Dendritic cell treated with granulocyte-macrophage colony-stimulating factor and Interleukin-4, amounts not matched to agents 40 ng/mL and 50 ng/mL, for 4 days (primary cell): ENCODE measurements around the gene LARP1.

ENCODE experiments used
- H3K27ac Mint-ChIP-seq: one replicate; pipeline ENCODE4 v1.8.0; 2022; ENCODE audit warnings: mild to moderate bottlenecking, mixed read lengths
- H3K27me3 Mint-ChIP-seq: one replicate; pipeline ENCODE4 v1.8.0; 2022; ENCODE audit warnings: mild to moderate bottlenecking, mixed read lengths
- H3K36me3 Mint-ChIP-seq: one replicate; pipeline ENCODE4 v1.8.0; 2022; ENCODE audit warnings: low read depth, mixed read lengths
- H3K4me1 Mint-ChIP-seq: one replicate; pipeline ENCODE4 v1.8.0; 2022; ENCODE audit warnings: low read depth, mixed read lengths
- H3K4me3 Mint-ChIP-seq: one replicate; pipeline ENCODE4 v1.8.0; 2022; ENCODE audit warnings: mild to moderate bottlenecking, moderate library complexity, mixed read lengths
- H3K9me3 Mint-ChIP-seq: one replicate; pipeline ENCODE4 v1.8.0; 2022; ENCODE audit warnings: mixed read lengths
- intact Hi-C: fragments of 100-400 bp; cut with micrococcal nuclease; formaldehyde crosslinking; loops from one replicate; pipeline ENCODE4 v1.15.0; 2022

The LARP1 gene

DNA sequence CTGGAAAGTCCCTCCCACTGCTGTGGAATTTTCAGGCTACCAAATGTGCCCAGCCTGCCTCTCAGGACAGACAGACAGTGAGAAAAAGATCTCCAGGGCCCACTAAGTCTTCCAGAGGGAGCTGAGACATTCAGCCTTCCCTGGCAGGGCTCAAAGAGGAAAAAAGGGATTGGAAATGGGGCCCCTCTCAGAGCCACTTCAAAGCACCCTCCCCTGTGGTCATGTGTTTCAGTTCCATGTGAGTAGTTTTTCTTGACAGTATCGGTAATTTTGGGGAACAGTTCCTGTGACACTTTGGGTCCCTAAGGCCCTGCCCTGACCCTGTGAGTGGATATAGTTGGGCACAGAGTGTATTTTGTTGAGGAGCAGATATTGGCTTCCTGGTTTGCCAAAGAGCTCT lies 25.0 kb downstream of the LARP1 start:
- Mint-ChIP-seq H3K27me3 (no peaks in the 10 kb centered on the region), H3K27ac (peak overlapping the region; percentile 73), H3K4me3 (no peak overlapping the region), H3K4me1 (peaks cover 71% of the 10 kb centered on the region), H3K9me3 (no peaks in the 10 kb centered on the region), H3K36me3 (peaks cover 1% of the 10 kb centered on the region)
- intact Hi-C loops, result no loop called here

DNA sequence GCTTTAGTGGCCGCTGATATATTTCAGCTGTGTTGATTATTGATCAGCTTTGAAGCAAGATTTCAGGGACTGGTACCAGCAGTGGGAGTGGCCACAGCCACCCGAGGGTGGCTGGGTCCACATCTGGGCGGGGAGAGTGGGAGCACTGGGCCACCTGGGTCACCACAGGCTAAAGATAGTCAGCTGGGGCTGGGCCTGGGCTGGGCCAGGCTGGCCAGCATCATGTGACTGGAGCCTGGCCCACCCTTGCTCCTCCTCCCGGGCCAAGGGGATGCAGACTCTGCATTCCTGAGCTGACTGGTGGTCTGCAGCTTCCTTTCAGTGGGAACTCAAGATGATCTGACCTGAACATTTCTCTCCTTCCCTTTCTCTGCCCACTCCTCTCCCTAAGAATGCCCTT lies 27.1 kb downstream of the LARP1 start:
- Mint-ChIP-seq H3K36me3 (no peaks in the 10 kb centered on the region), H3K4me1 (peaks cover 85% of the 10 kb centered on the region), H3K27ac (peak overlapping the region; percentile 32), H3K4me3 (no peak overlapping the region), H3K9me3 (no peaks in the 10 kb centered on the region), H3K27me3 (no peaks in the 10 kb centered on the region)
- intact Hi-C loops, result no loop called here

DNA sequence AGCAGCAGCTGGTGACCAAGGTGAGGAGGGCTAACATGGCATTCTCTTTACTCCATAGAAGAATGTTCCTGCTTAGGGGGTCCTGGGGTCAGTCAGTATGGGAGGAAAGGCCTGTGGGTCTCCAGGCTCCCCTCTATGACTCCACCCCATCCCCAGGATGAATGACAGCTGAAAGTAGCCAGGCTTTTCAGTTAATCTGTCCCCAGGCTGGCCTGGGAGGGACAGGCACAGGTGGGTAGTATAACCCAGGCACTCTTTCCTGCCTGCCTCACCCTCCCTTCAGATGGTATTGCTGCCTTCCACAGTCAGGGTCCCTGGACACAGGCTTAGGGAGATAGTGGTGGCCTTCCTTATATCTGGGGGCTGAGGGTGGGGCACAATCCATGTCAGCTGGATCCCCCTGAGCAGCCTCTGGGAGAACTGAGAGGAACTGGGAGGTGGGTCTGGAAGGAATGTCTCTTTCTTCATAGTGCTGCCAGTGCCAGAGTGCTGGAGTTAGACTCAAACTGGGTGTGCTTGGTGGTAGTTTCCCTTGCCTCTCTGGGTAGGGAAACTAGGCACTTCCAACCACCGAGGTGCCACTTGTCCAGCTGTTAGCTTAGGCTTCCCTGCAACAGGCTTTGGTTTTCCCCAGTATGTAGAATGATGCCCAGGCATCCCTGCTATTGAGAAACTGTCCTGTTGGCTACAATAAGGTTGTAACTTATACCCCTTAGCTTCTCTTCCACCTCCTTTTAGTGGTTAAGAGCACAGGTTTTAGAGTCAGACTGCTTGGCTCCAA lies 27.8 kb downstream of the LARP1 start:
- Mint-ChIP-seq H3K9me3 (no peaks in the 10 kb centered on the region), H3K27me3 (no peaks in the 10 kb centered on the region), H3K36me3 (no peaks in the 10 kb centered on the region), H3K27ac (peak overlapping the region; percentile 32), H3K4me3 (no peak overlapping the region), H3K4me1 (peaks cover 92% of the 10 kb centered on the region)
- intact Hi-C loops, result no loop called here

DNA sequence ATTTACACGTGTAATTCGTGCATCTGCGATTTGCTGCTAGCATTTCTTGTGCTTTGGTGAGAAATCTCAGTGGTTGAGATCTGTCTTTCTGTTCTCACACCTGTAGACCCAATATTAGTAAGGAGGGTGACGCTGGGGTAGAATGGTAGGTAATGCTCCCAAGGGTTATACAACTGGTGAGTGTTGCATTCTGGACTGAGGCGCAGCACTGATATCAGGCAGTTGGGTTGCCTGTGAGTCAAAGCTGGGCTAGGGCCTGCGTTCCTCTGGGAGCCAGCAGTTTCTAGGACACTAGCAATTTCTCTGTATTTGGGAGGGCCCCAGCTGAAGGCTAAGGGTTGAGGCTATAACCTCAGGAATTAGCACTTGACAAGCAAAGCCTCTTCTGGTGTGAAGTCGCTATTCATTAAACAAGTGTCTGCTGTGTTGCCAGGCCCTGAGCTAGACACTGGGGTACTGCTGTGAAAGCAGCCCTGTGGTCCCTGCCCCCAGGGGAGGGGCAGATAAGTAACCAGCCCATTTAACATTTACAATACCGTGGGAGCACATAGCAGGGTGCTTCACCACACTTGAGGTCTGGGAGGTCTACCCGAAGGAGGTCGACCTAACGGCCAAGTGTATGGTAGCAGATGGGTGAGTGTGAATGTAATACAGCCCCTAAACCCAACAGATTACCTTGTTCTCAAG lies 28.7 kb downstream of the LARP1 start:
- Mint-ChIP-seq H3K9me3 (no peaks in the 10 kb centered on the region), H3K4me1 (peaks cover 97% of the 10 kb centered on the region), H3K36me3 (no peaks in the 10 kb centered on the region), H3K4me3 (no peak overlapping the region), H3K27me3 (no peaks in the 10 kb centered on the region), H3K27ac (no peak overlapping the region)
- intact Hi-C loops, result no loop called here

DNA sequence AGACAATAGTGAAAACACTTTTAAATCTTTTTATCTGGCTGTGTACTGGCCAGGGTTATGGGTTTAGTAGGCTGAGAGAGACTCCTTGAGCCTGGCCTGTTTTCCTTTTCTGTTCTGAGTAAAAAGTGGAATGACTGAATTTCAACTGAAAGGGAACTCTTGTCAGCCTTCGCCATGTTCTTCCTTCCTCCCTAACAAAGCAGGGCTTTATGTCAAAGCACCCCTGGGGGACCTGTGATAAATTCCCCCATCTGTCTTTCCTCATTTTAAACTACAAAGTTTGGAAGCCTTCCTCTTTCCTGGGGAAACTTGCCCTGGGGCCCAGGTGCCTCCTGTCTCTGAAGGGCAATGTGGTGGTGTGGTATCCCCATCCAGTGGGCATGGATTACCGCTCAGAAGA lies 29.7 kb downstream of the LARP1 start:
- Mint-ChIP-seq H3K9me3 (no peaks in the 10 kb centered on the region), H3K4me1 (peaks cover 88% of the 10 kb centered on the region), H3K27me3 (no peaks in the 10 kb centered on the region), H3K4me3 (no peak overlapping the region), H3K27ac (peak overlapping the region; percentile 53), H3K36me3 (peaks cover 2% of the 10 kb centered on the region)
- intact Hi-C loops, result no loop called here

DNA sequence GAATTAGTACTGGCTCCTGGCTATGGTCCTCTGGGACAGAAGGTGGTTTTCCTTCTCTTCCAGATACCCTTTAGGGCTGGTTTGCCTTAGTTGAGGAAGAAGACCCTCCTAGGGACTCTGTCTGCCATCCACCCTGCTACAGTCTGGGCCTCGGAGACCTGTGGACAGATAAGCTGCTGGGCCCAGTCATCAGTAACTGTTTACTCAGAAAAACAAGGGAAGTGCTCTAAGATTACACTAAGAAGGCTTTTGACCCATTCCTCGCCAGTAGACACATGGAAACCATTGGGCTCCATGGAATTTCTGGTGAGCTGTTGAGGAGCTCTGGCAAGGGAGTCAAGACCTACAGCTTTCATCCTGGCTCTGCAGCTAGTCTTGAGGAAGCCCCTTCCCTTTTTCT lies 31.2 kb downstream of the LARP1 start:
- H3K4me3 Mint-ChIP-seq, result no peak overlapping the region
- intact Hi-C loops, result no loop called here
- peaks cover 18% of the 10 kb centered on the region for H3K36me3 Mint-ChIP-seq
- H3K9me3 Mint-ChIP-seq, result no peaks in the 10 kb centered on the region
- H3K4me1 Mint-ChIP-seq, result peaks cover 84% of the 10 kb centered on the region
- H3K27ac Mint-ChIP-seq, result no peak overlapping the region
- no peaks in the 10 kb centered on the region for H3K27me3 Mint-ChIP-seq

DNA sequence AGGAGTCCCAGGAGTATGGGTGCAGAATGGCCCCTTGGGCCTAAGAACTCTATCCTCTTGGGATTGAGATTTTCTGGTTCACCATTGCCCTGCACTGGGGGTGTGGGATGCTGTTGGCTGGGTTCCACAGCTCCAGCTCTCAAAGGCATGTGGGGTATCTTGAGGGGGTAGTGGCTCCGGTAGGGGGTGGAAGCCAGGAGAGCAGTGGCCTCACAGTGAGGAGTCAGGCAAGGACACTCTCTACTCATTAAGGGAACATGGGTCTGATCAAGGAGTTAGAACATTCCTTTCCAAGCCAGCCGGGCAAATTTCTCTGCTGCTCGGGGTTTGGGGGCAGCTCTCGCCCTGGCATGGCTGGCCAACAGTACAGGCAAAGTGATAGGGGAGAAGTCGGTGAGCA lies 33.0 kb downstream of the LARP1 start:
- intact Hi-C loops, result no loop called here
- peak overlapping the region; percentile 45 for H3K27ac Mint-ChIP-seq
- no peaks in the 10 kb centered on the region for H3K27me3 Mint-ChIP-seq
- peaks cover 72% of the 10 kb centered on the region for H3K4me1 Mint-ChIP-seq
- H3K36me3 Mint-ChIP-seq, result peaks cover 36% of the 10 kb centered on the region
- no peak overlapping the region for H3K4me3 Mint-ChIP-seq
- H3K9me3 Mint-ChIP-seq, result no peaks in the 10 kb centered on the region

DNA sequence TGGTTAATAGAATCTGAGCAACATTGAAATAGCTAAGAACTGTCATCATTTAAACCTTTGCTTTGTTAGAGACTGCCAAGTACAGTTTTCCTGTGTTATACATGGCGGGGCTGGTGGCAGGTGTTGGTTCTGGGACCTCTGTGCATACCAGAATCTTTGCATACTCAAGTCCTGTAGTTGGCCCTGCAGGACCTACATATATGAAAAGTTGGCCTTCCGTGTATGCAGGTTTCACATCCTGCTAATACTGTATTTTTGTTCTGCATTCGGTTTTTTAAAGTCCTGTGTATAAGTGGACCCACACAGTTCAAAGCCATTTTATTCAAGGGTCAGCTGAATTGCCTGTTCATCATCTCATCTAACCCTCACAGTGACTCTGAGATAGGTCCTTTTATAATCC lies 36.4 kb downstream of the LARP1 start:
- no peak overlapping the region for H3K27ac Mint-ChIP-seq
- H3K27me3 Mint-ChIP-seq, result no peaks in the 10 kb centered on the region
- H3K36me3 Mint-ChIP-seq, result peaks cover 66% of the 10 kb centered on the region
- no peak overlapping the region for H3K4me3 Mint-ChIP-seq
- H3K4me1 Mint-ChIP-seq, result peaks cover 39% of the 10 kb centered on the region
- intact Hi-C loops, result no loop called here
- H3K9me3 Mint-ChIP-seq, result no peaks in the 10 kb centered on the region

DNA sequence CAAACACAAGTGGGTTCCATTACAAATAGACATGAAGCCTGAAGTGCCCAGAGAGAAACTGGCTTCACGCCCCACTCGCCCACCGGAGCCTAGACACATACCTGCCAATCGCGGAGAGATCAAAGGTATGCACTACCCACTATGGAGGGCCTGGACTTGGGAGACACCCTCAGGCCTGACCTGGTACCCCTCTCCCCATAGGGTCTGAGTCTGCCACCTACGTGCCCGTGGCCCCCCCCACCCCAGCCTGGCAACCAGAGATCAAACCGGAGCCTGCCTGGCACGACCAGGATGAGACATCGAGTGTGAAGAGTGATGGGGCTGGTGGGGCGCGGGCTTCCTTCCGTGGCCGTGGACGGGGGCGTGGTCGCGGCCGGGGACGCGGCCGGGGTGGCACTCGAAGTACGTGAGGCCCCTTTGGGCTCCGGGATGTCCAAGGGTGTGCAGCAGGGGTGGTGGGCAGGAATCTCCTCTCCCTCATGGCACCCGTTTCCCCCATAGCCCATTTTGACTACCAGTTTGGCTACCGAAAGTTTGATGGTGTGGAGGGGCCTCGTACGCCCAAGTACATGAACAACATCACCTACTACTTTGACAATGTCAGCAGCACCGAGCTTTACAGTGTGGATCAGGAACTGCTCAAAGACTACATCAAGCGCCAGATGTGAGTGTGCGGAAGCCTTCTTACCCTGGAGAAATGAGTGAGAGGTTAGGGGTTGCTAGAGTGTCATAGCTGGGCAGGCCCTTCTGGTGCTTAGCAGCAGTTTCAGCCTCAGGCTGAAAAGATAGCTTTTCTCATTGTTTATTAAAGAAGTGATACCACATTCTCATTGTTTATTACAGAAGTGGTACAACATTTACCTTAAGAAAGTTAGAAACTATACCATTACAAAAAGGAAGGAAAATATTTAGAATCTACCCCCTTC lies 38.7 kb downstream of the LARP1 start:
- intact Hi-C loops, result no loop called here
- Mint-ChIP-seq H3K27me3 (no peaks in the 10 kb centered on the region), H3K36me3 (peaks cover 89% of the 10 kb centered on the region), H3K9me3 (no peaks in the 10 kb centered on the region), H3K4me3 (no peak overlapping the region), H3K27ac (no peak overlapping the region), H3K4me1 (peaks cover 18% of the 10 kb centered on the region)

DNA sequence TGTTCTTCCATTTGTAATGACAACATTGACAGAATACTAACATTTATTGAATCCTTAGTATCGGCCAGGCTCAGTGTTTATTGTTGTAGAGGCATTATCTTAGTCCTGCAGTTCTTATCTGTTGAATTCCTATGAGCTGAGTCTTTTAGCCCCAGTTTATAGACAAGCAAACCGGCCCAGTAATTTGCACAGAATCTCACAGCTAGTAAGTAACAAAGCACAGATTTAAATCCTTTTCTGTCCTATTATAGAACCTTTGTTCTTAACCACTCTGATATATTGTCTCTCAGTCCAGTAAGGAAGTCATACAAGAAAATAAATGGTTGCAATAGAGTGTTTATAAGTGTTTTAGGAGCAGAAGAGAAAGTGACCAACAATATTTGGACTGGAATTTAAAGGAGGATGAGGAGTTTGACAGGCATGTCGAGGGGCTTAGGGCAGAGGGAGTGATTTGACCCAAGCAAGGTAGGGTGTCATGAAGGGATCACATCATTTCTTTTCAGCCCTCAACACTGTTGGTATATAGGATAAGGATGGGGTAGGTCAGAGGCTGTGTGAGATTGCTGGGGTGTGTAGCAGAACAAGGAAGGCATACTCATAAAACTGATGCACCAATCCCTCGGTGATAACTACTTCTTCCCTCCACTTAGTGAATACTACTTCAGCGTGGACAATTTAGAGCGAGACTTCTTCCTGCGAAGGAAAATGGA lies 39.5 kb downstream of the LARP1 start:
- peaks cover 18% of the 10 kb centered on the region for H3K4me1 Mint-ChIP-seq
- no peaks in the 10 kb centered on the region for H3K27me3 Mint-ChIP-seq
- no peak overlapping the region for H3K4me3 Mint-ChIP-seq
- H3K36me3 Mint-ChIP-seq, result peaks cover 97% of the 10 kb centered on the region
- H3K9me3 Mint-ChIP-seq, result no peaks in the 10 kb centered on the region
- no peak overlapping the region for H3K27ac Mint-ChIP-seq
- intact Hi-C loops, result no loop called here

DNA sequence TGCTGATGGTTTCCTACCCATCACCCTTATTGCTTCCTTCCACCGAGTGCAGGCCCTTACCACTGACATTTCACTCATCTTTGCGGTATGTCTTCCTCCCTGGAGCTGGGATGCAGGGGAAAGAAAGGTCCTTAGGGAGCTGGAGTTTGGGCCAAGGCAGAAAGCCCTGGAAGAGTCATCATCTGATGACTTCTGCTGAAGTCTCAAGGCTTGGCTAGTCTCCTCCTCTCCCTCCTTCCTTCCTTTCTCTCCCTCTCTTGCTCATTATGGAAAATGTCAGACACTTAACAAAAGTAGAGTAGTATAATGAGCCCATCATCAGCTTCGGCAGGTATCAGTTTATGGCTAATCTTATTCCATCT lies 40.0 kb downstream of the LARP1 start:
- H3K4me3 Mint-ChIP-seq, result no peak overlapping the region
- H3K27me3 Mint-ChIP-seq, result no peaks in the 10 kb centered on the region
- peaks cover 14% of the 10 kb centered on the region for H3K4me1 Mint-ChIP-seq
- peaks cover 97% of the 10 kb centered on the region for H3K36me3 Mint-ChIP-seq
- no peak overlapping the region for H3K27ac Mint-ChIP-seq
- intact Hi-C loops, result no loop called here
- no peaks in the 10 kb centered on the region for H3K9me3 Mint-ChIP-seq

DNA sequence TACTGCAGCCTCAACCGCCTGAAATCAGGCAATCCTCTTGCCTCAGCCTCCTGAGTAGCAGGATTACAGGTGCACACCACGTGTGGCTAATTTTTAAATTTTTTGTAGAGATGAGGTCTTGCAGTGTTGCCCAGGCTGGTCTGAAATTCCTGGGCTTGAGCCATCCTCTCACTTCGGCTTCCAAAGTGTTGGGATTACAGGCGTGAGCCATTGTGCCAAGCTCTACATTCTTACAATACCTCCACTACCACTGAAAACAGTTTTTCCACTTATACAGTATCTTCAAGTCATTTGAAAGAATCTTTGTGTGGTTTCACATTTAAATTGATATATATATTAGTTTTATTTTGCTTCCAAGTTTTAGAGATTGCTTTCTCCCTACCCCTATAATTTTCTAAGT lies 42.6 kb downstream of the LARP1 start:
- intact Hi-C loops, result no loop called here
- H3K27me3 Mint-ChIP-seq, result no peaks in the 10 kb centered on the region
- H3K27ac Mint-ChIP-seq, result no peak overlapping the region
- no peaks in the 10 kb centered on the region for H3K4me1 Mint-ChIP-seq
- H3K9me3 Mint-ChIP-seq, result no peaks in the 10 kb centered on the region
- H3K36me3 Mint-ChIP-seq, result peaks cover 97% of the 10 kb centered on the region
- H3K4me3 Mint-ChIP-seq, result no peak overlapping the region

DNA sequence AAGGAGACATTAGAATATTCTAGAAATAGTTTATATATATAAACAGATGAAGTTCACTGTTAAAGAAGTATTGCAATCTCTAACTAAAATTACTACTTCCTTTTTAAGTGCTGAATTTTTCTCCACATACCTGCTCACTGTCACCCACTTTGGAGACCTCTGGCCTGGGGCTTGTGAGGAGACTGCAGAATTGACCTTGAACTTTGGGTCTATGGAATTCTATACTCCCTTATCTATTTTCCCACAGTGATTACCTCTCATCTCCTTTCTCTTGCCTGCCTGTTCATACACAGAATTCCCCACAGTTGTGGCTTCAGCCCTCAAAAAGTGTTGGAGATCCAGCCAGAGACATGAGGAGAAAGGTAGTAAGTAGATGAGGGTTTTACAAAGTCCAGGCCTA lies 45.4 kb downstream of the LARP1 start:
- Mint-ChIP-seq H3K36me3 (peaks cover 97% of the 10 kb centered on the region), H3K9me3 (no peaks in the 10 kb centered on the region), H3K4me3 (no peak overlapping the region), H3K27me3 (no peaks in the 10 kb centered on the region), H3K4me1 (no peaks in the 10 kb centered on the region), H3K27ac (no peak overlapping the region)
- intact Hi-C loops, result no loop called here
